ENCODE results near the gene UMPS. TPM values are rescaled to one million over a fixed set of nuclear protein-coding genes. Genes with fewer than 3 reads are reported as not detected.

Gene UMPS
- polyA plus RNA-seq, 1 of the 3 experiments (the other 2 are of a cell fraction): 25.1 TPM

GRCh38 chr3:124745756-124746155, 15.5 kb downstream of the UMPS start:
- ChIA-PET CTCF (interaction anchor here (1.5 to 3.6 kb wide), 2 partner anchors 15 to 156 kb away, joined by 6 to 17 read pairs; no protein-coding TSS in a partner anchor), POLR2A (no interaction called here)
- WGBS (ENCODE audit: low lambda C conversion rate): 100% methylated on average over 1 of the region's 6 CpGs
- Histone ChIP-seq H3K4me3 (ENCODE audit: low read depth in 2 of 2, low read length in 1 of 2) (no peak overlapping the region), H4K20me1 (ENCODE audit: insufficient read depth) (no peaks in the 10 kb centered on the region), H3K9me2 (no peaks in the 10 kb centered on the region), H3K9ac (no peak overlapping the region), H3K4me2 (no peak overlapping the region), H3K36me3 (replicated peaks in 1 of 2; ENCODE audit: control insufficient read depth in 1 of 2, insufficient read depth in 2 of 2, low read length in 1 of 2) (peaks cover 33 to 43% of the 10 kb centered on the region in 2 experiments), H3K4me1 (ENCODE audit: control insufficient read depth in 1 of 2, insufficient read depth in 2 of 2, low read depth in 1 of 2, low read length in 1 of 2) (no peaks in the 10 kb centered on the region), H3K27me3 (ENCODE audit: insufficient read depth) (no peaks in the 10 kb centered on the region), H2AFZ (ENCODE audit: low read depth) (no peak overlapping the region), H3K79me2 (ENCODE audit: insufficient read depth) (no peaks in the 10 kb centered on the region), H3K27ac (ENCODE audit: low read depth in 2 of 2, low read length in 1 of 2) (no peak overlapping the region), H3F3A (replicated peaks; ENCODE audit: insufficient read depth) (peaks cover 9% of the 10 kb centered on the region), H3K9me3 (no peaks in the 10 kb centered on the region)
- TF ChIP-seq TEAD4 (IDR thresholded peaks at IDR 0.05; ENCODE audit: borderline replicate concordance, insufficient read depth) (no peak), IRF3 (IDR thresholded peaks at IDR 0.05; ENCODE audit: low read depth, low read length) (no peak)
- DNase-seq: no peak

- ChIA-PET CTCF (interaction anchor here (1.2 to 3.6 kb wide), 3 partner anchors 13 to 188 kb away, joined by 3 to 17 read pairs (median 6); no protein-coding TSS in a partner anchor), POLR2A (interaction anchor here (0.6 to 0.7 kb wide), 2 partner anchors 121 to 149 kb away, joined by 3 read pairs; no protein-coding TSS in a partner anchor)
- no peak overlapping the region for H3K4me3 ChIP-seq (ENCODE audit: low read depth in 2 of 2, low read length in 1 of 2)
- H2AFZ ChIP-seq (ENCODE audit: low read depth): no peak overlapping the region
- no peak overlapping the region for H3K9ac ChIP-seq
- H3K27ac ChIP-seq (ENCODE audit: low read depth in 2 of 2, low read length in 1 of 2): no peak overlapping the region
- H3K4me2 ChIP-seq: no peak overlapping the region
- H3F3A ChIP-seq (replicated peaks; ENCODE audit: insufficient read depth): peaks cover 6% of the 10 kb centered on the region
- WGBS (ENCODE audit: low lambda C conversion rate): 91% methylated on average over 11 of the region's 14 CpGs
- H3K79me2 ChIP-seq (ENCODE audit: insufficient read depth): no peaks in the 10 kb centered on the region
- H3K9me3 ChIP-seq: no peaks in the 10 kb centered on the region
- 0 out of 2 replicates have a peak, but pooled peaks have one; percentile 17 for TF ChIP-seq POLR2AphosphoS5 (IDR thresholded peaks at IDR 0.05; ENCODE audit: low read depth, low read length)
- TF ChIP-seq USF1 (IDR thresholded peaks at IDR 0.05; ENCODE audit: borderline replicate concordance, low read depth): no peak
- TF ChIP-seq MXI1 (IDR thresholded peaks at IDR 0.05; ENCODE audit: low read depth, low read length): no peak
- TF ChIP-seq ZBTB33 (IDR thresholded peaks at IDR 0.05; ENCODE audit: borderline replicate concordance, low read depth): no peak
- H3K27me3 ChIP-seq (ENCODE audit: insufficient read depth): no peaks in the 10 kb centered on the region
- no peak for DNase-seq
- peaks cover 17 to 33% of the 10 kb centered on the region in 2 experiments for H3K36me3 ChIP-seq (replicated peaks in 1 of 2; ENCODE audit: control insufficient read depth in 1 of 2, insufficient read depth in 2 of 2, low read length in 1 of 2)
- no peaks in the 10 kb centered on the region for H3K4me1 ChIP-seq (ENCODE audit: control insufficient read depth in 1 of 2, insufficient read depth in 2 of 2, low read depth in 1 of 2, low read length in 1 of 2)
- H4K20me1 ChIP-seq (ENCODE audit: insufficient read depth): no peaks in the 10 kb centered on the region
- no peaks in the 10 kb centered on the region for H3K9me2 ChIP-seq
These were observed 17.1 kb downstream of the UMPS start for GRCh38 chr3:124747111-124747981.
